Measurements from ENCODE around the gene ATIC. TPM values are rescaled to one million over a fixed set of nuclear protein-coding genes. Genes with fewer than 3 reads are reported as not detected.
"Not testable (repeated sequence)": the region's sequence is repeated elsewhere in the genome, so short reads cannot be mapped to it uniquely, and the experiment has no call there.

ATIC gene
- polyA plus RNA-seq (2013, experiment 1 of 2; ENCODE audit: insufficient read length): 114 TPM
- 113 TPM for polyA plus RNA-seq (2013, experiment 2 of 2; ENCODE audit: insufficient read length)

- peak; percentile 91 for DNase-seq
These were observed at the start of gene ATIC for GRCh38 chr2:215311625-215312396. TSS of gene ATIC (plus strand) at chr2:215312059. CDS start at chr2:215312143, 84 bp downstream.

- DNase-seq: no peak
These were observed 49.6 kb upstream of the ATIC start for GRCh38 chr2:215262303-215262702.

GRCh38 chr2:215262741-215263362, 49.0 kb upstream of the ATIC start:
- no peak for DNase-seq

GRCh38 chr2:215264374-215264773, 47.5 kb upstream of the ATIC start:
- no peak for DNase-seq

- DNase-seq: peak; percentile 80
These were observed 42.3 kb upstream of the ATIC start for GRCh38 chr2:215269397-215270117.

GRCh38 chr2:215270118-215270451, 41.8 kb upstream of the ATIC start:
- DNase-seq: no peak

- no peak for DNase-seq
These were observed 40.4 kb upstream of the ATIC start for GRCh38 chr2:215271446-215271845.

- no peak for DNase-seq
These were observed 38.9 kb upstream of the ATIC start for GRCh38 chr2:215272918-215273317.

GRCh38 chr2:215274829-215275228, 37.0 kb upstream of the ATIC start:
- DNase-seq: no peak

GRCh38 chr2:215275824-215276223, 36.0 kb upstream of the ATIC start:
- no peak for DNase-seq

- DNase-seq: no peak
These were observed 33.9 kb upstream of the ATIC start for GRCh38 chr2:215277944-215278343.

GRCh38 chr2:215280326-215280725, 31.5 kb upstream of the ATIC start:
- no peak for DNase-seq

GRCh38 chr2:215283221-215283620, 28.6 kb upstream of the ATIC start:
- DNase-seq: no peak

- DNase-seq: no peak
These were observed 25.6 kb upstream of the ATIC start for GRCh38 chr2:215286309-215286708.

GRCh38 chr2:215288112-215288815, 23.6 kb upstream of the ATIC start:
- DNase-seq: no peak

- no peak for DNase-seq
These were observed 20.8 kb upstream of the ATIC start for GRCh38 chr2:215290980-215291599.

GRCh38 chr2:215293879-215294278, 18.0 kb upstream of the ATIC start:
- DNase-seq: no peak

GRCh38 chr2:215299337-215299859, 12.5 kb upstream of the ATIC start:
- DNase-seq: no peak

- DNase-seq: no peak
These were observed 9.9 kb upstream of the ATIC start for GRCh38 chr2:215301994-215302393.

GRCh38 chr2:215311259-215311624, 617 bp upstream of the ATIC start:
- not testable (repeated sequence) for DNase-seq

- DNase-seq: no peak
These were observed 1.4 kb downstream of the ATIC start for GRCh38 chr2:215313255-215313613.

- no peak for DNase-seq
These were observed 3.0 kb downstream of the ATIC start for GRCh38 chr2:215314896-215315295.

Data from fibroblast of skin of abdomen (primary cell).